H9 (cell line): ENCODE measurements around the gene IL11RA. TPM values are rescaled to one million over a fixed set of nuclear protein-coding genes. Genes with fewer than 3 reads are reported as not detected.

ENCODE experiments used
- DNase-seq: peaks from one replicate; pipeline ENCODE4 v3.0.0-alpha.2; 2017
- H2AFZ ChIP-seq: one replicate; pipeline ENCODE4 v1.6.1; 2013; ENCODE audit warnings: mild to moderate bottlenecking, low read length, control low read depth, moderate library complexity
- H2AK5ac ChIP-seq: 2 replicates; pipeline ENCODE4 v1.6.1; 2013; ENCODE audit warnings: low read length, control low read depth, mixed read lengths; ENCODE audit not compliant: insufficient read length
- H2BK120ac ChIP-seq: one replicate; pipeline ENCODE4 v1.6.1; 2013; ENCODE audit warnings: low read depth, mild to moderate bottlenecking, low read length, control low read depth, inconsistent platforms; ENCODE audit not compliant: poor library complexity, severe bottlenecking
- H2BK12ac ChIP-seq: 2 replicates; pipeline ENCODE4 v1.6.1; 2013; ENCODE audit warnings: low read length, control low read depth, mixed read lengths, low read depth; ENCODE audit not compliant: insufficient read length
- H2BK15ac ChIP-seq: 2 replicates; pipeline ENCODE4 v1.6.1; 2013; ENCODE audit warnings: low read depth, low read length, control low read depth
- H2BK20ac ChIP-seq: one replicate; pipeline ENCODE4 v1.6.1; 2013; ENCODE audit warnings: low read depth, mild to moderate bottlenecking, low read length, control low read depth, inconsistent platforms; ENCODE audit not compliant: poor library complexity, severe bottlenecking
- H2BK5ac ChIP-seq: 2 replicates; pipeline ENCODE4 v1.6.1; 2013; ENCODE audit warnings: low read length, control low read depth, mixed read lengths; ENCODE audit not compliant: insufficient read length
- H3K14ac ChIP-seq: 2 replicates; pipeline ENCODE4 v1.6.1; 2013; ENCODE audit warnings: low read length, control low read depth; ENCODE audit not compliant: insufficient read depth
- H3K18ac ChIP-seq: 2 replicates; pipeline ENCODE4 v1.6.1; 2013; ENCODE audit warnings: low read depth, mild to moderate bottlenecking, mixed read lengths, low read length, control low read depth; ENCODE audit not compliant: insufficient read length
- H3K23ac ChIP-seq: 2 replicates; pipeline ENCODE4 v1.6.1; 2013; ENCODE audit warnings: low read length, control low read depth, mixed read lengths, low read depth; ENCODE audit not compliant: insufficient read length
- H3K23me2 ChIP-seq: 2 replicates; pipeline ENCODE4 v1.6.1; 2013; ENCODE audit warnings: low read depth, mild to moderate bottlenecking, mixed read lengths, low read length, control low read depth; ENCODE audit not compliant: insufficient read length, poor library complexity, severe bottlenecking
- H3K27ac ChIP-seq: 2 replicates; pipeline ENCODE4 v1.5.1; 2013; ENCODE audit warnings: low read length, control low read depth, mixed read lengths, low read depth; ENCODE audit not compliant: insufficient read length
- H3K27me3 ChIP-seq: 2 replicates; pipeline ENCODE4 v1.6.1; 2013; ENCODE audit warnings: low read length, control low read depth, inconsistent platforms; ENCODE audit not compliant: insufficient read depth
- H3K4ac ChIP-seq: 2 replicates; pipeline ENCODE4 v1.6.1; 2013; ENCODE audit warnings: low read depth, mild to moderate bottlenecking, control low read depth, inconsistent platforms, low read length, moderate library complexity
- H3K4me1 ChIP-seq: 2 replicates; pipeline ENCODE4 v1.6.1; 2013; ENCODE audit warnings: low read length, control low read depth, inconsistent platforms; ENCODE audit not compliant: insufficient read depth
- H3K4me2 ChIP-seq: 2 replicates; pipeline ENCODE4 v1.6.1; 2013; ENCODE audit warnings: low read length, control low read depth, mixed read lengths; ENCODE audit not compliant: insufficient read length, insufficient read depth
- H3K56ac ChIP-seq: 2 replicates; pipeline ENCODE4 v1.6.1; 2013; ENCODE audit warnings: low read depth, mild to moderate bottlenecking, mixed read lengths, low read length, control low read depth; ENCODE audit not compliant: insufficient read length
- H3K79me1 ChIP-seq: 2 replicates; pipeline ENCODE4 v1.6.1; 2013; ENCODE audit warnings: low read depth, mild to moderate bottlenecking, moderate library complexity, low read length, control low read depth, inconsistent platforms; ENCODE audit not compliant: insufficient read depth, poor library complexity, severe bottlenecking
- H3K79me2 ChIP-seq: 2 replicates; pipeline ENCODE4 v1.6.1; 2013; ENCODE audit warnings: low read length, control low read depth, inconsistent platforms; ENCODE audit not compliant: insufficient read depth
- H3K9ac ChIP-seq: 2 replicates; pipeline ENCODE4 v1.6.1; 2013; ENCODE audit warnings: low read length, control low read depth, mixed read lengths; ENCODE audit not compliant: insufficient read length; ENCODE audit errors: extremely low read depth
- H3K9me3 ChIP-seq: one replicate; pipeline ENCODE4 v1.6.1; 2013; ENCODE audit warnings: low read depth, low read length, inconsistent platforms; ENCODE audit not compliant: control insufficient read depth
- H3T11ph ChIP-seq: one replicate; pipeline ENCODE4 v1.6.1; 2013; ENCODE audit warnings: mild to moderate bottlenecking, low read length, control low read depth, inconsistent platforms
- H4K20me1 ChIP-seq: one replicate; pipeline ENCODE4 v1.6.1; 2013; ENCODE audit not compliant: control insufficient read depth, insufficient read length, insufficient read depth
- H4K5ac ChIP-seq: 2 replicates; pipeline ENCODE4 v1.6.1; 2013; ENCODE audit warnings: low read depth, mild to moderate bottlenecking, mixed read lengths, low read length, control low read depth; ENCODE audit not compliant: insufficient read length
- H4K8ac ChIP-seq: replicated peaks from 2 replicates; pipeline ENCODE4 v1.6.1; 2013; ENCODE audit warnings: low read length, control low read depth, mixed read lengths, low read depth; ENCODE audit not compliant: insufficient read length
- H4K91ac ChIP-seq: 2 replicates; pipeline ENCODE4 v1.6.1; 2013; ENCODE audit warnings: low read depth, mild to moderate bottlenecking, moderate library complexity, mixed read lengths, low read length, control low read depth; ENCODE audit not compliant: insufficient read length
- H3K27ac Mint-ChIP-seq, 3 experiments: 2 replicates in 2 of 3; 3 replicates in 1 of 3; pipeline ENCODE4 v1.8.0; 2020 to 2021; ENCODE audit warnings: mixed read lengths in 3 of 3, mild to moderate bottlenecking in 1 of 3, moderate library complexity in 1 of 3
- H3K27me3 Mint-ChIP-seq: 2 replicates; pipeline ENCODE4 v1.8.0; 2021; ENCODE audit warnings: low read depth, mild to moderate bottlenecking, moderate library complexity, mixed read lengths
- H3K36me3 Mint-ChIP-seq, 3 experiments: 2 replicates in 2 of 3; 3 replicates in 1 of 3; pipeline ENCODE4 v1.8.0; 2020 to 2021; ENCODE audit warnings: low read depth in 3 of 3, mixed read lengths in 3 of 3; ENCODE audit not compliant: insufficient read depth in 1 of 3
- H3K4me1 Mint-ChIP-seq, 2 experiments: 2 replicates each; pipeline ENCODE4 v1.8.0; 2020; ENCODE audit warnings: mixed read lengths in 2 of 2
- H3K4me3 Mint-ChIP-seq, 2 experiments: 2 replicates in 1 of 2; 3 replicates in 1 of 2; pipeline ENCODE4 v1.8.0; 2020 to 2021; ENCODE audit warnings: mild to moderate bottlenecking in 2 of 2, mixed read lengths in 2 of 2, moderate library complexity in 1 of 2
- H3K9me3 Mint-ChIP-seq, 2 experiments: 2 replicates in 1 of 2; 3 replicates in 1 of 2; pipeline ENCODE4 v1.8.0; 2020; ENCODE audit warnings: mild to moderate bottlenecking in 2 of 2, mixed read lengths in 2 of 2, moderate library complexity in 1 of 2
- WGBS: extraction: QIAGEN DNeasy Blood & Tissue Kit; methylation state at CpG from one replicate; pipeline ENCODE4 v1.1.7; 2013; ENCODE audit warnings: missing lambda C conversion rate, low lambda C conversion rate, mixed read lengths; ENCODE audit not compliant: insufficient read length; ENCODE audit errors: extremely low coverage; 5-methylcytosine and 5-hydroxymethylcytosine counted together
- total RNA-seq: library from RNA; stranded (reverse); gene quantifications from 2 replicates; pipeline ENCODE4 v1.2.1, GENCODE V29; 2021
- TF ChIP-seq, protein P1 (sequence below): fragments of 200-600 bp; sonication (generic); conservative IDR thresholded peaks from 3 replicates; pipeline ENCODE4 v1.8.0; 2021; ENCODE audit warnings: antibody characterized with exemption, mild to moderate bottlenecking

The IL11RA gene
- total RNA-seq, 1 experiment from 2014 or later, result 8.7 TPM

DNA sequence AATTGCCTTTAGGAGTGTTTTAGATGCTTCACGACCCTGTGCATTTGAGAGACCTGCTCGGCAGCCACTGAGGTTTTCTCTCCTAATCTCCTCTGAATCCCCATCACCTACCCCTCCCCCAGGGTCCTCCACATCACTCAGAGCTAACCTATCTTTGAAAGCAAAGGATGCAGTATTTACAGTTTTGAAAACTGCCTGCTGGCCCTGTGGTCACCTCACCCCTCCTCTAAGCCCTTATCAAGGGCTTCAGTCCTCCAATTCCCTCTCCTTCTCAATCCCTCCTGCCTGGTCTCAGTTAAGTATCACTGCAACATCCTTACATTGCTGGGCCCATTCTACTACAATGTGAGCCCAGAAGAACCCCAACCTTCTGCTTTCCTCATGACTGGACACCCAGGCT is 44.7 kb upstream of the IL11RA start:
- WGBS, result no CpG with 5 or more reads among the region's 2 CpGs
- Mint-ChIP-seq H3K4me3 (no peak overlapping the region), H3K36me3 (no peaks in the 10 kb centered on the region), H3K9me3 (no peaks in the 10 kb centered on the region), H3K4me1 (peaks cover 8 to 14% of the 10 kb centered on the region in 2 experiments), H3K27me3 (peaks cover 10% of the 10 kb centered on the region), H3K27ac (no peak overlapping the region)
- no peaks in the 10 kb centered on the region for H3K27me3 ChIP-seq
- H3K9ac ChIP-seq, result no peak overlapping the region
- no peak overlapping the region for H2BK12ac ChIP-seq
- H3K23ac ChIP-seq, result no peak overlapping the region
- H2AFZ ChIP-seq, result no peak overlapping the region
- no peak overlapping the region for H4K8ac ChIP-seq
- H2BK15ac ChIP-seq, result no peak overlapping the region
- H3K4me1 ChIP-seq, result no peaks in the 10 kb centered on the region; the same call in 1 of the 2 replicates
- H3K4ac ChIP-seq, result no peak overlapping the region
- H3K14ac ChIP-seq, result no peak overlapping the region; the same call in 1 of the 2 replicates
- peaks cover 10% of the 10 kb centered on the region for H3K23me2 ChIP-seq
- no peak overlapping the region for H3K27ac ChIP-seq
- H3K18ac ChIP-seq, result no peak overlapping the region
- H2BK5ac ChIP-seq, result no peak overlapping the region
- no peak overlapping the region for H2BK20ac ChIP-seq
- H3T11ph ChIP-seq, result no peak overlapping the region
- H3K9me3 ChIP-seq, result no peaks in the 10 kb centered on the region
- H4K91ac ChIP-seq, result no peak overlapping the region
- no peak for DNase-seq
- H3K79me1 ChIP-seq, result no peaks in the 10 kb centered on the region
- H4K5ac ChIP-seq, result no peak overlapping the region
- H2AK5ac ChIP-seq, result no peak overlapping the region
- no peaks in the 10 kb centered on the region for H4K20me1 ChIP-seq
- no peak overlapping the region for H3K56ac ChIP-seq
- no peaks in the 10 kb centered on the region for H3K79me2 ChIP-seq
- no peak overlapping the region for H3K4me2 ChIP-seq
- TF ChIP-seq, protein P1, sequence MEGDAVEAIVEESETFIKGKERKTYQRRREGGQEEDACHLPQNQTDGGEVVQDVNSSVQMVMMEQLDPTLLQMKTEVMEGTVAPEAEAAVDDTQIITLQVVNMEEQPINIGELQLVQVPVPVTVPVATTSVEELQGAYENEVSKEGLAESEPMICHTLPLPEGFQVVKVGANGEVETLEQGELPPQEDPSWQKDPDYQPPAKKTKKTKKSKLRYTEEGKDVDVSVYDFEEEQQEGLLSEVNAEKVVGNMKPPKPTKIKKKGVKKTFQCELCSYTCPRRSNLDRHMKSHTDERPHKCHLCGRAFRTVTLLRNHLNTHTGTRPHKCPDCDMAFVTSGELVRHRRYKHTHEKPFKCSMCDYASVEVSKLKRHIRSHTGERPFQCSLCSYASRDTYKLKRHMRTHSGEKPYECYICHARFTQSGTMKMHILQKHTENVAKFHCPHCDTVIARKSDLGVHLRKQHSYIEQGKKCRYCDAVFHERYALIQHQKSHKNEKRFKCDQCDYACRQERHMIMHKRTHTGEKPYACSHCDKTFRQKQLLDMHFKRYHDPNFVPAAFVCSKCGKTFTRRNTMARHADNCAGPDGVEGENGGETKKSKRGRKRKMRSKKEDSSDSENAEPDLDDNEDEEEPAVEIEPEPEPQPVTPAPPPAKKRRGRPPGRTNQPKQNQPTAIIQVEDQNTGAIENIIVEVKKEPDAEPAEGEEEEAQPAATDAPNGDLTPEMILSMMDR, result no peak
- H2BK120ac ChIP-seq, result no peak overlapping the region
